NCI-H1417 (cell line): ENCODE results near the gene TRUB2.
"Not testable (repeated sequence)": the region's sequence is repeated elsewhere in the genome, so short reads cannot be mapped to it uniquely, and the experiment has no call there.

Experiments
- DNase-seq, 3 experiments: peaks; one replicate each; lab custom pipeline; 2025; lab: John Stamatoyannopoulos, UW

Gene TRUB2

GRCh38 chr9:128340691-128341434, 18.6 kb upstream of the TRUB2 start:
- DNase-seq = peak in 1 of 3 experiments; percentile 66

GRCh38 chr9:128339761-128340690, 17.8 kb upstream of the TRUB2 start, which contains the start of gene SLC27A4:
Gene SLC27A4, plus strand, starts transcription at chr9:128340527. Its CDS starts 2,606 bp downstream, at chr9:128343133.
- peak; percentile 56 to 90 (median 89) for DNase-seq

- DNase-seq = not testable (repeated sequence)
Measured at GRCh38 chr9:128338852-128339614, 16.8 kb upstream of the TRUB2 start.

GRCh38 chr9:128337936-128338335, 15.7 kb upstream of the TRUB2 start:
- DNase-seq = no peak

GRCh38 chr9:128335914-128336313, 13.7 kb upstream of the TRUB2 start:
- no peak for DNase-seq

GRCh38 chr9:128335161-128335560, 12.9 kb upstream of the TRUB2 start:
- no peak for DNase-seq

GRCh38 chr9:128333451-128333869, 11.2 kb upstream of the TRUB2 start:
- DNase-seq = no peak

- no peak for DNase-seq
Measured at GRCh38 chr9:128325629-128326028, 3.4 kb upstream of the TRUB2 start.

GRCh38 chr9:128324401-128324800, 2.2 kb upstream of the TRUB2 start:
- DNase-seq = no peak

- no peak for DNase-seq
Measured at GRCh38 chr9:128323791-128324190, 1.5 kb upstream of the TRUB2 start.

- no peak for DNase-seq
Measured at GRCh38 chr9:128323212-128323730, 1.0 kb upstream of the TRUB2 start.

GRCh38 chr9:128321879-128322403, 306 bp downstream of the TRUB2 start:
- DNase-seq = peak in 1 of 3 experiments; percentile 36

GRCh38 chr9:128321343-128321742, 904 bp downstream of the TRUB2 start:
- DNase-seq = no peak

GRCh38 chr9:128317629-128318028, 4.6 kb downstream of the TRUB2 start:
- DNase-seq = no peak

GRCh38 chr9:128316421-128316820, 5.8 kb downstream of the TRUB2 start:
- no peak for DNase-seq

- DNase-seq = no peak
Measured at GRCh38 chr9:128314697-128315096, 7.5 kb downstream of the TRUB2 start.

- no peak for DNase-seq
Measured at GRCh38 chr9:128310461-128310860, 11.8 kb downstream of the TRUB2 start.

- no peak for DNase-seq
Measured at GRCh38 chr9:128309551-128309950, 12.7 kb downstream of the TRUB2 start.

- DNase-seq = no peak
Measured at GRCh38 chr9:128304971-128305288, 17.3 kb downstream of the TRUB2 start.

- no peak for DNase-seq
Measured at GRCh38 chr9:128304136-128304970, 17.9 kb downstream of the TRUB2 start.
